Nephron progenitor cell (in vitro differentiated cells): ENCODE measurements around the gene PCIF1.
A peak's percentile ranks its signal among the peaks of the same experiment; 100 is the strongest.

Experiments
- DNase-seq: peaks from one replicate; pipeline ENCODE4 v3.0.0; 2021
- H3K27ac Mint-ChIP-seq: 2 replicates; pipeline ENCODE4 v1.8.0; 2021; ENCODE audit warnings: mild to moderate bottlenecking, moderate library complexity, mixed read lengths
- H3K27me3 Mint-ChIP-seq: 2 replicates; pipeline ENCODE4 v1.8.0; 2021; ENCODE audit warnings: mild to moderate bottlenecking, low read depth, mixed read lengths; ENCODE audit not compliant: poor library complexity
- H3K36me3 Mint-ChIP-seq: 2 replicates; pipeline ENCODE4 v1.8.0; 2021; ENCODE audit warnings: low read depth, mixed read lengths
- H3K4me1 Mint-ChIP-seq: 2 replicates; pipeline ENCODE4 v1.8.0; 2021; ENCODE audit warnings: mixed read lengths
- H3K4me3 Mint-ChIP-seq: 2 replicates; pipeline ENCODE4 v1.8.0; 2021; ENCODE audit warnings: mild to moderate bottlenecking, moderate library complexity, mixed read lengths
- H3K9me3 Mint-ChIP-seq: 2 replicates; pipeline ENCODE4 v1.8.0; 2021; ENCODE audit warnings: mild to moderate bottlenecking, moderate library complexity, mixed read lengths
- CTCF ChIP-seq: fragments of 200-600 bp; sonication (generic); IDR thresholded peaks from 2 replicates; pipeline ENCODE4 v1.5.0; 2021; ENCODE audit warnings: antibody characterized with exemption

Gene PCIF1

DNA sequence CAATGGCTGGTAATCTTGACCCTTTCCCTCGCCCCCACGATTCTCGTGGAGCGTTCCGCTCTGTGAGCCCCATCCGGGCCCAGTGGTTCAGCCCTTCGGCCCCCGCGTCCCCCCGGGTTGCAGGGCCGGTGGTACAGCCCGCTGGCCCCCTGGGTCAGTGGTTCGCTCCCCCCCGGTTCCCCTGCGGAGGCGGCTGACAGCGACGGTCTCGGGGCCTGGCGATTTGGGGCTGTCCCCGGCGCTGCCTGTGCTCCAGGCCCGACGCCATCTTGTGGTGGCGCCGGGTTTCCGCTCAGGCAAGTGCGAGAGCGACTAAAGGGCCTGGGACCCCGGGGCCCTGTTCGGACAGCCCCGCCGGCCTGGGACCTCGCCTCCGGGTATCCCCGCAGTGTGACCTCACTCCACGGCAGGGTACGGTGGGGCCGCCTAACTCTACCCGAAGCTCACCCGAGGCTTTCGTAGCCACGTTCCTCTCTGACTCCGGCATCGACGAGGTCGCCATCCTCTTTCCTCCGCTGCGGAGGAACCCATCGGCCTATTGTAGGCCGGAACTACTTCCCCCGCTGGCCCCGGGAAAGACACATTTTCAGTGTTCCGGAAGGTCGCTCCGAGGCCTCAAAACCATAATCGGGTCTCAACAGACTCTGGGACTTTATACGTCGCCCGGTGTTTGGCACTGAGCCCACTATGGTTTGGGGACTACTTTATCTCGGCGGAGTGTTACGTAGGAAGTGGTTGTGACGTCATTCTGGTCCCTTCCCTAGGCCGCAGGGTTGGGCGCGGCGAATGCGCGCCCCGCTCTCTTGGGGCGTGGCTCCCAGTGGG is 37.4 kb downstream of the PCIF1 start, which contains the start of gene ZNF335:
TSS of gene ZNF335 (minus strand) at position 529 of the 825 bp plus-strand sequence. CDS start 793 bp downstream, outside the sequence.
- Mint-ChIP-seq H3K27me3 (peaks cover 12% of the 10 kb centered on the region), H3K4me3 (peak within 1 kb of the TSS; percentile 91), H3K9me3 (no peaks in the 10 kb centered on the region), H3K27ac (peak within 1 kb of the TSS; percentile 100), H3K4me1 (peaks cover 25% of the 10 kb centered on the region), H3K36me3 (peaks cover 7% of the 10 kb centered on the region)
- peak; percentile 95 for DNase-seq
- no peak for TF ChIP-seq CTCF

DNA sequence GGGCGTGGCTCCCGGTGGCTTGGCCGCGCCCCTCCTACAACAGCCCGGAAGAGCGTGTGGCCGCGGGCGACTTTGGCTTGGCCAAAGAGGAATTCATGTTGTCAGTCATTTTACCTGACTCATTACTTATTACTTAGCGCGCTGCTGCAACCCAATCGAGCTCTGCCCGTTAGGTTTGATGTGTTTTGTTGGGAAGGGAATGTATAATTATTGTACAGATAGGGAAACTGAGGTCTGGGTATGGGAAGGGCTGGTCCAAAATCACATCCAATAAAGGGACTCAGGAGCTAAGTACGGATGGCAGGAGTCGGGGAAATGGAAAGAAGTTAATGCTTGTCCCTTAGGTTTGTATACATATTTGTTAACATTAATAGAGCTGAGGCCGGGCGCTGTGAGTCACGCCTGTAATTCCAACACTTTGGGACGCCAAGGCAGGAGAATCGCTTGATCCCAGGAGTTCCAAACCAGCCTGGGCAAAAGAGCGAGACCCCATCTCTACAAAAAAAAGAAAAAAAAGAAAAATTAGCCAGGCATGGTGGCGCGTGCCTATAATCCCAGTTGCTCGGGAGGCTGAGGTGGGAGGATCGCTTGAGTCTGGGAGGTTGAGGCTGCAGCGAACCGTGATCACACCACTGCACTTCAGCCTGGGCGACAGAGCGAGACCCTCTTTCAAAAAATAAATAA is 38.2 kb downstream of the PCIF1 start:
- Mint-ChIP-seq H3K4me3 (peak overlapping the region; percentile 91), H3K27me3 (peaks cover 16% of the 10 kb centered on the region), H3K27ac (peak overlapping the region; percentile 100), H3K9me3 (no peaks in the 10 kb centered on the region), H3K4me1 (peaks cover 25% of the 10 kb centered on the region), H3K36me3 (no peaks in the 10 kb centered on the region)
- no peak for DNase-seq
- no peak for TF ChIP-seq CTCF

GRCh38 chr20:45974896-45975565 is 40.5 kb downstream of the PCIF1 start:
- peaks cover 34% of the 10 kb centered on the region for H3K27me3 Mint-ChIP-seq
- TF ChIP-seq CTCF, result no peak
- H3K4me3 Mint-ChIP-seq, result no peak overlapping the region
- no peak for DNase-seq
- H3K4me1 Mint-ChIP-seq, result peaks cover 17% of the 10 kb centered on the region
- no peaks in the 10 kb centered on the region for H3K9me3 Mint-ChIP-seq
- no peak overlapping the region for H3K27ac Mint-ChIP-seq
- no peaks in the 10 kb centered on the region for H3K36me3 Mint-ChIP-seq

DNA sequence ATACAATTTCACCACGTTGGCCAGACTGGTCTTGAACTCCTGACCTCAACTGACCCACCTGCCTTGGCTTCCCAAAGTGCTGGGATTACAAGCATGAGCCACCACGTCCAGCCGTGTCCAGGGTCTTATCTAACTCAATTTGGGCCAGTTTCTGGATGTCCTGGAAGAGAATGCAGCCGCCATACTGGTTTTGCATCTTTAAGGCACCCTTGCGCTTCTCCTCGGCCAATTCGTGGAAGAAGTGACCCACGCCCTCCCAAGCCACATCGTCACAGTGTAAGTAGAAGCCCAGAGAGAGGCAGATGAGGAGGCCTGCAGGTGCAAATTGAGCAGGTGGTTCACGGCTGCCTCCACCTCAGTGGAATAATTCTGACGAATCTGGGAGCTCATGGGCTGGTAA is 41.2 kb downstream of the PCIF1 start:
- no peak for DNase-seq
- no peak for TF ChIP-seq CTCF
- H3K9me3 Mint-ChIP-seq, result no peaks in the 10 kb centered on the region
- peaks cover 11% of the 10 kb centered on the region for H3K4me1 Mint-ChIP-seq
- no peak overlapping the region for H3K4me3 Mint-ChIP-seq
- no peak overlapping the region for H3K27ac Mint-ChIP-seq
- H3K27me3 Mint-ChIP-seq, result peaks cover 34% of the 10 kb centered on the region
- H3K36me3 Mint-ChIP-seq, result no peaks in the 10 kb centered on the region

DNA sequence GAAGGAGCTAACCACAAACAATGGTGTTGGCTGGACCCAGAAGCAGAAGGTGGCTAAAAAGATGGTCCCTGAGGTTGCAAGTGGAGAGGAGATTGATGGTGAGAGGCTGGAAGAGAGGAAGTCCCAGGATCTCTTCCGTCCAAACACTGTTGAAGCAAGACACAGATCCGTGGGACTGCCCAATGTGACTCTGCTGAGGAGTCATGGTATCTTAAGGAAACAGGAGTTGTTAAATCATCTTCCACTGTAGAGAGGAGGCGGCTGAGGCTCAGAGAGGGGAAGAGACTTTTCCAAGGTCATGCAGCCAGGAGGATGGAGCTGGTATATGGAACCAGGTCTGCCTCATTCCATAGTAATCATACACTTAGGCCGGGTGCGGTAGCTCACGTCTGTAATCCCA is 41.6 kb downstream of the PCIF1 start:
- no peaks in the 10 kb centered on the region for H3K36me3 Mint-ChIP-seq
- H3K4me3 Mint-ChIP-seq, result no peak overlapping the region
- H3K4me1 Mint-ChIP-seq, result peaks cover 9% of the 10 kb centered on the region
- no peaks in the 10 kb centered on the region for H3K9me3 Mint-ChIP-seq
- no peak overlapping the region for H3K27ac Mint-ChIP-seq
- no peak for DNase-seq
- H3K27me3 Mint-ChIP-seq, result peaks cover 34% of the 10 kb centered on the region
- no peak for TF ChIP-seq CTCF
